OCI-LY1 (cell line): Measurements from ENCODE around the gene TNIP3.

Experiments used
- H2AFZ ChIP-seq: fragments of 200-600 bp; sonication (generic), shearing (Covaris generic); 2 replicates; pipeline ENCODE4 v1.6.0; 2014; ENCODE audit warnings: antibody characterized with exemption, mild to moderate bottlenecking, low read length
- H3F3A ChIP-seq: fragments of 200-600 bp; sonication (generic), shearing (Covaris generic); 2 replicates; pipeline ENCODE4 v1.6.0; 2014; ENCODE audit warnings: mild to moderate bottlenecking, antibody characterized with exemption, low read length, moderate library complexity; ENCODE audit not compliant: insufficient read depth
- H3K27ac ChIP-seq: fragments of 200-600 bp; sonication (generic); 2 replicates; pipeline ENCODE4 v1.5.1; 2014; ENCODE audit warnings: low read length, mixed run types, mild to moderate bottlenecking, low read depth; ENCODE audit not compliant: poor library complexity, severe bottlenecking
- H3K27me3 ChIP-seq: fragments of 200-600 bp; sonication (generic); 2 replicates; pipeline ENCODE4 v1.6.0; 2014; ENCODE audit warnings: antibody characterized with exemption, mild to moderate bottlenecking, low read length, moderate library complexity; ENCODE audit not compliant: insufficient read depth
- H3K36me3 ChIP-seq: fragments of 200-600 bp; sonication (generic); 2 replicates; pipeline ENCODE4 v1.6.1; 2014; ENCODE audit warnings: mild to moderate bottlenecking, antibody characterized with exemption, low read length, moderate library complexity, mixed read lengths; ENCODE audit not compliant: insufficient read depth
- H3K4me1 ChIP-seq: fragments of 200-600 bp; sonication (generic); 2 replicates; pipeline ENCODE4 v1.5.1; 2014; ENCODE audit warnings: mild to moderate bottlenecking, low read length, moderate library complexity; ENCODE audit not compliant: insufficient read depth, severe bottlenecking
- H3K4me2 ChIP-seq: fragments of 200-600 bp; sonication (generic), shearing (Covaris generic); 2 replicates; pipeline ENCODE4 v1.6.1; 2014; ENCODE audit warnings: low read length
- H3K4me3 ChIP-seq: fragments of 200-600 bp; sonication (generic); 2 replicates; pipeline ENCODE4 v1.5.1; 2014; ENCODE audit warnings: low read length, low read depth, mild to moderate bottlenecking, mixed read lengths; ENCODE audit not compliant: poor library complexity, severe bottlenecking
- H3K79me2 ChIP-seq: fragments of 200-600 bp; shearing (Covaris generic); 2 replicates; pipeline ENCODE4 v1.6.1; 2016; ENCODE audit warnings: mixed run types, low read length, mixed read lengths; ENCODE audit not compliant: insufficient read depth
- H3K9ac ChIP-seq: fragments of 200-600 bp; sonication (generic), shearing (Covaris generic); 2 replicates; pipeline ENCODE4 v1.6.1; 2014; ENCODE audit warnings: mild to moderate bottlenecking, low read length, mixed read lengths
- H3K9me2 ChIP-seq: fragments of 200-600 bp; sonication (generic), shearing (Covaris generic); 2 replicates; pipeline ENCODE4 v1.6.1; 2014; ENCODE audit warnings: low read depth, mild to moderate bottlenecking, low read length, mixed read lengths
- H3K9me3 ChIP-seq: fragments of 200-600 bp; shearing (Covaris generic); 2 replicates; pipeline ENCODE4 v1.6.1; 2014; ENCODE audit warnings: low read length, mixed read lengths
- H4K20me1 ChIP-seq: fragments of 200-600 bp; sonication (generic), shearing (Covaris generic); 2 replicates; pipeline ENCODE4 v1.6.0; 2016; ENCODE audit warnings: mild to moderate bottlenecking, low read length; ENCODE audit not compliant: insufficient read depth
- CTCF ChIP-seq: fragments of 200-600 bp; sonication (generic), shearing (Covaris generic); IDR thresholded peaks from 2 replicates; pipeline ENCODE4 v1.5.1; 2017; ENCODE audit warnings: mild to moderate bottlenecking, antibody characterized with exemption, low read length, moderate library complexity, mixed read lengths
- EZH2 ChIP-seq: fragments of 200-600 bp; sonication (generic), shearing (Covaris generic); IDR thresholded peaks from 2 replicates; pipeline ENCODE4 v1.8.0; 2017; ENCODE audit warnings: borderline replicate concordance, mixed run types, mild to moderate bottlenecking, antibody characterized with exemption, low read length, moderate library complexity, mixed read lengths

TNIP3 gene

GRCh38 chr4:121119715-121120114, 44.4 kb downstream of the TNIP3 start:
- Histone ChIP-seq H3K9me3 (no peaks in the 10 kb centered on the region), H3K27me3 (no peaks in the 10 kb centered on the region), H3K9ac (no peak overlapping the region), H3K4me2 (no peak overlapping the region), H3F3A (no peaks in the 10 kb centered on the region), H3K4me3 (no peak overlapping the region), H3K4me1 (no peaks in the 10 kb centered on the region), H2AFZ (no peak overlapping the region), H3K79me2 (no peaks in the 10 kb centered on the region), H4K20me1 (no peaks in the 10 kb centered on the region), H3K9me2 (no peaks in the 10 kb centered on the region), H3K27ac (no peak overlapping the region), H3K36me3 (no peaks in the 10 kb centered on the region)
- TF ChIP-seq EZH2: no peak
- no peak for TF ChIP-seq CTCF

GRCh38 chr4:121118344-121118743, 45.8 kb downstream of the TNIP3 start:
- no peak overlapping the region for H3K27ac ChIP-seq
- H3K27me3 ChIP-seq: no peaks in the 10 kb centered on the region
- no peaks in the 10 kb centered on the region for H3K36me3 ChIP-seq
- no peak overlapping the region for H3K4me3 ChIP-seq
- H3K9ac ChIP-seq: no peak overlapping the region
- TF ChIP-seq EZH2 (no peak), CTCF (no peak)
- H3K4me1 ChIP-seq: no peaks in the 10 kb centered on the region
- H3K4me2 ChIP-seq: no peak overlapping the region
- H3K79me2 ChIP-seq: no peaks in the 10 kb centered on the region
- no peaks in the 10 kb centered on the region for H3F3A ChIP-seq
- no peaks in the 10 kb centered on the region for H3K9me3 ChIP-seq
- H4K20me1 ChIP-seq: no peaks in the 10 kb centered on the region
- H3K9me2 ChIP-seq: no peaks in the 10 kb centered on the region
- H2AFZ ChIP-seq: no peak overlapping the region

GRCh38 chr4:121114756-121115155, 49.4 kb downstream of the TNIP3 start:
- Histone ChIP-seq H3K4me1 (no peaks in the 10 kb centered on the region), H3K27ac (no peak overlapping the region), H3K27me3 (no peaks in the 10 kb centered on the region), H3K36me3 (no peaks in the 10 kb centered on the region), H3K4me3 (no peak overlapping the region), H2AFZ (no peak overlapping the region), H3K9me3 (no peaks in the 10 kb centered on the region), H3F3A (no peaks in the 10 kb centered on the region), H3K79me2 (no peaks in the 10 kb centered on the region), H3K9ac (no peak overlapping the region), H3K4me2 (no peak overlapping the region), H3K9me2 (no peaks in the 10 kb centered on the region), H4K20me1 (no peaks in the 10 kb centered on the region)
- TF ChIP-seq EZH2 (no peak), CTCF (no peak)
